Ramos (cell line): ENCODE data around the gene C1orf21.

Experiments used
- in situ Hi-C: fragments of 300-500 bp; cut with MboI; formaldehyde crosslinking; loops from one replicate; pipeline ENCODE4 v1.14.3; 2022; ENCODE audit warnings: low sequenced_read_pairs; ENCODE audit not compliant: unreplicated experiment

C1orf21 gene

DNA sequence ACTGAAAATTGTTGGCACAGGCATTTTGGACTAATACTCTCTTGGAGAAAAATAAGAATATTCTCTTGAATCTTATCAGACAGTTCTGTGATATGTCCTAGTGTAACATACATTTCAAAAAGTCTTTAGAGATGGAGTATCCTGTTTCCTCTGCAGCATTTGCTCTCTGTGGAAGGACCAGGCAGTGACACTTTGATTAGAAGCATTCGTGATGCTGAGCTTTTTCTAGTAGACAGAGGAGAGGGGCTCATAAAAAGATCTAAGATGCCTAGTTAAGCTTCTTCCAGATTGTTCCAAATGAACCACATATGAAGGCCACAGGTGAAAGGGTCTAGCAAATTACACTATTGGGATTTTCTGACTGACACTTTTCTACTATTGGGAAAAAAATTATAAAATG, 120.3 kb downstream of the C1orf21 start:
- in situ Hi-C loops: no loop called here

DNA sequence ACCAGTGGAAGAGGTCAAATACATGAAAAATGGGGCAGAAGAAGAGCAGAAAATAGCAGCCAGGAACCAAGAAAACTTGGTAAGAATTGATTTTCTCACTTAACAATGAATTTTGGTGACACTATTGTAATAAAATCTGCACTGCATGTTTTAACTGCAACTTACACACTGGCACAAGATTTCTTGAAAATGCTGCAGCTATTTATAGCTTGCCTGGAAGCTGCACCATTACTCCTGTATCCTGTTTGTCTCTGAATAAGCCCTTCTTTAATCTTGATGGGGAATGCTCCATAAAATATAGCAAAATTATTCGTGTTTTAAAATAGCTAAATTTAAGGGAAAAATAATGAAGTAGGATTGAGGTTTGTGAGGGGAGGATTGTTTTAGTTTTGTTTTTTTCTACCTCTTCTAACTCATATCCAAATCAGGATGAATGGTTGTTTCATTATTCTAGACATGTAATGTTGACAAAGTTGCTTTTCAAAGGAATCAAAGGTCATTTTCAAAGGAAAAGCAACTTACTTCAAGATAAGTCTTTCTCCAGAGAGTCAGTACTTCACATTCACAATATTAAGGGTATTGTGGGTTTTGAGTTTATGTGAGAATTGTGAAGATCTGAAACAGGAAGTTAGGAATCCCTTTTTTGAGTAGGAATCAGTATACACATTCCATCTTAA, 120.9 kb downstream of the C1orf21 start:
- in situ Hi-C loops: no loop called here

DNA sequence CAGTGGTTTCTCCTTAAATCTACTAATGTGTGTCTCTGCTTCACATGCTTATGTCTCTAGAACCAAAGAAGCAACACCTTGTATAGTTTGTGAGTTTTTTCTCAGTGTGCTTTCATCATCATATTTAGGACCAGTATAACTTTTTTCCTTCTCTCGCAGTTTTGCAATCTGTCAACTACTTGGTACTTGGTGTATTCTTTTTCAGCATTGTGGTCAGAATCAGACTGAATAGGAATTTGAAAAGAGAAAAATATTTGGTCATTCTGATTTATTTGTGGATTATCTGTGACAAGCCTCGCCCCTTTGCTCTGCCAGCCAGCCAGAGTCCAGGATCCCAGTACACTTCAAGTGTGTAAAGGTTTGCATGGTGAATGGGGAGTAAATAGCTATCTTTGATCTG, 122.3 kb downstream of the C1orf21 start:
- in situ Hi-C loops: no loop called here

DNA sequence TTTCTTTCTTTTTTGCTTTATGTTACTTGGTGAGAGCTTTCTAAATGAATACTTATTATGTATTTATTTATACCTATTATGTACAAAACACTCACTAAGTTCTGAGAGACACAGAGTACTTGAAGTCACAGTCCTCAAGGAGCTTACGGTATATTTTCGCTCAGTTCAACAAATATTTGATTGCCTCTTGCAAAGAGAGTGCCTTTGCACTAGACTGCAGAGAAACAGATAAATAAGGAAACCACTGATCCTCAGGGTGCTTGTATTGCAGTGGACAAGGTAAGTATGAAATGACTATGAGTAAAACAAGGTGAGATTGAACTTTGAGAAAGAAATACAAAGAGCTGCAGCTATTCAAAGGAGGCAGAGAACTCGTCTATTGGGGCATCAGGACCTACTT, 123.3 kb downstream of the C1orf21 start:
- in situ Hi-C loops: no loop called here

DNA sequence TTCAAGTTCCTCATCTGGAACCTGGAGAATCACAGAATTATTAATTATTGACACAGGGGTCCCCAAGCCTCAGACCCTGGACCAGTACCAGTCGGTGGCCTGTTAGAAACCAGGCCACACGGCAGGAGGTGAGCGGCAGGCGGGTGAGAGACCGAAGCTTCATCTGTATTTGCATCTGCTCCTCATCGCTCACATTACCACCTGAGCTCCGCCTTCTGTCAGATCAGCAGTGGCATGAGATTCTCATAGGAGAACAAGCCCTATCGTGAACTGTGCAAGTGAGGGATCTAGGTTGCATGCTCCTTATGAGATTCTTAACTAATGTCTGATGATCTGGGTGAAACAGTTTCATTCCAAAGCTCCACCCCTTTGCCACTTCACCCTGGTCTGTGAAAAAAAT, 125.9 kb downstream of the C1orf21 start:
- in situ Hi-C loops: no loop called here

DNA sequence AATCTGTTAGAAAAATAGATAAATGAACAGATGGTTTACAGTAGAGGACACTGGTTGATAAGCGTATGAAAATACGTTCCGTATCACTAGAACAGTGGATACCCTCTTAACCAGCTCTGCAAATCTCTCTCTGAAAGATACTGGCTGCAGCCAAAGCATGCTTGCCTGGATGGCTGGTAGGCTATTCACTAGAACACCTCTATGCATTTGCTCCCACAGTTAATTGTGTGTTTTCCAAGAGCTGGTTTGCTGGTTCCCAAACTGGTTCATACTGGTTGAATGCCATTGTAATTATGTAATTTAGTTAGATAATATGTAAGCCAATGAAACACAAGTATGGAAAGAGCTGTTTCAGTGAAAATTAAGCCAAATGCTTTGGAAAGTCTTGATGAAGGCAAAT, 126.6 kb downstream of the C1orf21 start:
- in situ Hi-C loops: no loop called here

DNA sequence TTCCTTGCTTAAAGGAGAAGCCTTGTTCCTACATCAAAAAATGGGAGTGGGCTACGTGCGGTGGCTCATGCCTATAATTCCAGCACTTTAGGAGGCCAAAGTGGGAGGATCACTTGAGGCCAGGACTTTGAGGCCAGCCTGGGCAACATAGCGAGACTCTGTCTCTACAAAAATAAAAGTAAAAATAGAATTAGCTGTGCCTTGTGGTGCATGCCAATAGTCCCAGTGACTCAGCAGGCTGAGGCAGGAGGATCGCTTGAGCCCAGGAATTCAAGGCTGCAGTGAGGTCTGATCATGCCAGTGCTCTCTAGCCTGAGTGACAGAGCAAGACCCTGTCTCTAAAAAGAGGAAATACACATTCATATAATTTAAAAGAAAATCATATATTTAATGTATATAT, 127.1 kb downstream of the C1orf21 start:
- in situ Hi-C loops: no loop called here

DNA sequence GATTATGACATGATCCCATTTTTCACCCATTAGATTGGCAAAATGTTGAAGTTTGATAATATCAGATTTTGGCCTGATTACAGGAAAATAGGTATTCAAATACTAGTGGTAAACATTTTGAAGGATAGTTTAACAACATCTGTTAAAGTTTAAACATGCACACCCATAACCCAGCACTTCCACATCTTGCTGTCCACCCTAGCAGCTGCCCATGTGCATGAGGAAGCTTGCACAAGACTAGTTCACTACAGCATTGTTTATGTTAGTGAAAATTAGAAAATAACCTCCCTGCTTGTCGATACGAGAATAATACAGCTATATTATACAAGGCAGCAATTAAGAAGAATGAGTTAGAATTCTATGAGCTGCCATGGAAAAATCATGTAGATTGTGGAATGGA, 127.6 kb downstream of the C1orf21 start:
- in situ Hi-C loops: no loop called here

DNA sequence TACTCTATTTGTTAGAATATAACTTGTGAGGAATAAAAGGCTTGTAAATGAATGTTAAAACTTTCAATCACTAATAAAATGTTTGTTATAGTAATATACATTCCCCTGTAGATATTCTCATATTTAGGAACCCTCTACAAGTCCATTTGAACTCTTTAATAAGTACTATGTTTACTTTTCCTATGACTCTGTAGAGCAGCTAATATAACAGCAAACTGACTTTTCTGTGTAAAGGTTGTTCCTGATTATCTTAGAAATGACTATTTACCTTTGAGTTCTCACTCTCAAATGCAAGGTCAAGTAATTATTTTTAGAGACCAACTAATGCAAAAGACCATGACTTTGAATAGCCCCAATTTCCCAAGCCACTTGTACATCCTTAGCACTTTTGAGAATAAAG, 130.3 kb downstream of the C1orf21 start:
- in situ Hi-C loops: no loop called here

DNA sequence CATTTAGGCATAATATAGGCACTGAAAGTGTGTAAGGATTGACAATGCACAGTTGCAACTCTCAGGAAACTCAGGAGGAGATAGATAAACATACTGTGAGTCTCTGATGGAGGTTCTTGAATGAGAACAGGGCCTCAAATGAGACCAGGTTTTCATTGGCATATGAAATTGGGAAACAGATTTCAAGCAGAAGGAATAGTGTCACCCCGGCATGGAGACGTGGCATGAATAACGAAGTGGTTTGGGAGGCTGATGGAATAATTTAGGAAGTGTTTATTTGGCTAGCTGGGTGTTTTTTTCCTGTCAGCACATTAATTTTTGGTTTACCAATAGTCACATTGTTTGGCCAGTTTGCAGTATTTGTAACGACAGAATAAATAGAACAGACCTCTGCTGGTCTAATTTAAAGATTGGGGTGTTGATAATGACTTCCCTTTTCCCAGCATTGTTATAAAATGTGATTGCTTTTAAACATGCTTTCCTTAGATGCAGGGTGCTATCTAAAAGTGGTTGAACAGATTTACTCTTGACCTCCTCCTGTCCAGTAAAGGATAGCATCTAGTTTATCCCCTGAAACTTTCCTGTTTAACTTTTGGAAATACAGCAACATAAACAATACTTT, 132.0 kb downstream of the C1orf21 start:
- in situ Hi-C loops: no loop called here

DNA sequence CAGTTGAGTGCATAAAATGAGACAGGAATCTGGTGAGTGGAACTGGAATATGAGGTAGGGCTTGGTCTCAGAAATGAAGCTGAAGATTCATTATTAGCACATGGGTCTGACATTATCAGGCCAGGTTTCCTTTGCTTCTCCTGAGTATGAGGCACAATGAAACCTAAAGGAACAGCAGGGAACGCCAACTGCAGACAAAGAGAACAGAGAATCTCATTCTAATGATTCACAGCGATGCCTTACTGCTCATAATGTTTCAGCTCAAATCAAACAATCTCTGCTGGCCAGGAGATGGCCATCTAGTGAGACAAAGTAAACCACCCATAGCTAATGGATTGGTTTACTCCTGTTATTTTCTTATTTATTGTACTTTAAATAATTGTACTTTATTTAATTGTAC, 133.5 kb downstream of the C1orf21 start:
- in situ Hi-C loops: no loop called here

DNA sequence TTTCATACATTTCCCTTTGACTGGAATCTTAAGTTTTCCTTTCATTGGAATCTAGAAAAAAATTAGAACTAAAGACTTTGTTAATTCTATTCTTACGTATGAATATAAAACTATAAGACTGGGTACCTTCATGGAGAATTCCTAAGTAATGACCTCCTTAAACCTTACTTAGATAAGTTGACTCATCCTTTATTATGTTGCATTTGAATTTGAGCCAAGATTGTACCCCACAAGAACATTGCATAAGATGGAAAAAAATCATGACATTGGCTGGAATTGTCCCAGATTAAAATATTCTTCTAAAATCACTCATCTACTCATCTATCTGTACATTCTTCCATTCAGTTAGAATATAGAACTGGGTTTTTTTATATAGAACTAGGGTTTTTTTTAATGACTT, 137.4 kb downstream of the C1orf21 start:
- in situ Hi-C loops: no loop called here

DNA sequence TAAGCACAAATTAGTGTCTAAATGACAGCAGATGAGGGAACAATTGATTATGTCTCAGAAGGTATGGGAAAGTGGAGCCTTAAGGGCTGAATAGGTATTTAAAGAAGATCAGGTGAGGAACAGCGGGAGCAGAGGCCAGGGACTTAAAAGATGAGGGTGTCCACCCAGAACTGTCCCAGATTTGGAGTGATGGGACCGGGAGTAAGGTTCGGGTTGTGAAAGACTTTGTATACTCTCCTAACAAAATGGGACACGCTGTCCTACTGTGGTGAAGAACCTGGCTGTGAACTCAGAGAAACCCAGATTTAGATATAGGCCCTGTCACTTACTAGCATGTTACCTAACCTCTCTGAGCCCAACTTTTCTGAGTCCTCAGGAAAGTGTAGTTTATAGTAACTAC, 140.6 kb downstream of the C1orf21 start:
- in situ Hi-C loops: no loop called here

DNA sequence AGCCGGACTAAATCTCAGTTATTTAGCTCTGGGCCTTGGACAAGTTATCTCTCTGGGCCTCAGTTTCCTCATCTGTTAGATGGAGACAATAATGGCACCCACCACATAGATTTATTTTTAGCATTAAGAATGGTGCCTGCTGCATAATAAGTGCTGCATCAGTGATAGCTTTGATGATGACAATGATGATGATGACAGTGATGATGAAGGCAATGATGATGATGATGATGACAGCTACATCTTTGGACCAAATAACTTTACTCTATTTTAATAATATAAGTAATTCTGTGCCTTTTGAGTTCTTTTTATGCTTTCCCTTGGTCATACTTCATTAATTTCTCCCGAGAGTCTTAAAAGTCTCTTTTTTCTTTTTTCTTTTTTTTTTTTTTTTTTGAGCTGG, 143.4 kb downstream of the C1orf21 start:
- in situ Hi-C loops: no loop called here

DNA sequence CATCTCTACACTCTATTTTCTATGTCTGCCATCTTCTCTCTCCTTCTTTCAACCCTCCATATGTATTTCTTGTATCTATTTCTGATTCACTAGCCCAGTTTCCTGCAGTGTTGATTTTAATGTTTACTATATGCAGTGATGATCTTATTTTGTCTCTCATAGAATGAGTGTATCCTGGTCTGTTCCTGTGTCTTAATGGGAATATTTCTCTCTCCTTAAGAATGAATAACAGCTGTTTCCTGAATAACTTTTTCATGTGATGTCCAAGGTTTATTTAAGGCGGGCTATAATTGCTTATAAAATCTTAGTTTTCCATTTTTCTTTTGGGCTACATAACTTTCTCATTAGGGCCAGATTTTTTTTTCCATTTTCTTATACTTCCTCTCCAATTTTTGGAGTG, 144.5 kb downstream of the C1orf21 start:
- in situ Hi-C loops: no loop called here

DNA sequence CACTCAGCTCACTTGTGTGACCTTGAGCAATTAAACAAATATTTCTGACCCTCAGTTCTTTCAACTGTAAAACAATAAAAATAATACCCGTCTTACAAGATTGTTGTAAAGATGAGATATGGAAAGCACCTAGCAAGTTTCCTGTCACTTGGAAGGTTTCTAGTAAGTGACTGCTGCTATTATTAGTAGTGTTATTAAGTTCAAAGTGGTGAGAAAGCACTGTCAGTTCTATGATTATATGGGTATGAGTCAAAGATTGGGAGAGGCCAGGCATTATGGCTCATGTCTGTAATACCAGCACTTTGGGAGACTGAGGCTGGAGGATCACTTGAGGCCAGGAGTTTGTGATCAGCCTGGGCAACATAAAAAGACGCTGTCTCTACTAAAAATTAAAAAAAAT, 145.4 kb downstream of the C1orf21 start:
- in situ Hi-C loops: no loop called here

DNA sequence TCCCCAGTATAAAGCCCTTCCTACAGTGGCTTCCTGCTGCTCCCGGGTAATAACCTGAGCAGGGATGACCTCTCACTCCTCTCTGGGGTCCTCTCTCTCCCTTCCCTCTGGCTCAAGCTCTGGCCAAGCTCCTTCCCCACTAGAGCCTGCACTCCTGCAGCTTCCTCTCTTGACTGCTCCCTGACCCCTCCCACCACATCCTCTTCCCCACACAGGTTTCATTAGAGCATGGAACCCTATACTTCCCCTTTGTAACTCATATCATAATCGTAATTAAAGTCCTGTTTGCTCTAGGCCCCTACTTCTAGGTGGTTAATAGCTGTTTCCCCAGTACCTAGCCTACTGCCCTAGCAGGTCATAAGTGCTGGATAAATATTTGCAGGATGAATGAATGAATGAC, 146.2 kb downstream of the C1orf21 start:
- in situ Hi-C loops: no loop called here

DNA sequence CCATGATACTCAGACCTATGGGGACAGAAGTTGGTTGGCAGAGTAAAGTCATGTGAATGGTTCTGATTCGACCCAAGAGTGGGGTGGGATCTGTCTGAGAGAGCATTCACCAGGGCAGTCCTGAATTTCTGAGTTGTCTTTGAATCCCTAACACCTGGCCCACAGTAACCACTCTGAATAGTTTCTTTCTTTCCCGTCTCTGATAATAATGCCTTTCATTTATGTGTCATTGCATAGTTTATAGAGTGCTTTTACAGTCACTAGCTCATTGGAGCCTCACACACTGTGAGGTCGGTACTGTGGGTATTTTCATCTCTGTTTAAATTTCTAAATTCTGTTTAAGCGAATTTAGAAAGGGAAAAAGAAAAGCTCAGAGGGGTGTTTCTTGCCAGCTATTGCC, 147.1 kb downstream of the C1orf21 start:
- in situ Hi-C loops: no loop called here

DNA sequence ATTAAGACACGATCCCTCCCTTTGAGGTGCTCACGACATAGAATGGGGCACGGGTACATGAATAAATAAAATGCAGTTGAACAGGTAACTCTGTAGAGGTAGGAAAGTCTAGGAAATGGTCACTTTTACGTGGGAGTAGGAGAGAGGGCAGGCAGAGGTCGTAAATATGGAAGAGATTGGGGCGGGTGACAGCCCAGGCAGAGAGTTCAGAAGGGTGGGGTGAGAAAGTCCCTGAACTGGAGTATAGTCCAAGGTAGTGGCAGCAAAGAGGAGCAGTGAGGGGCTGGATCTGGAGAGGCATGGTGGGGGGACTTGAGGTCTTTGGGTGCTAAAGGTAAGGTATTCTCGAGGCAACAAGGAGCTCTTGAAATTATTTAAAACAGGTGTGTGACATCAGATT, 147.9 kb downstream of the C1orf21 start:
- in situ Hi-C loops: no loop called here

DNA sequence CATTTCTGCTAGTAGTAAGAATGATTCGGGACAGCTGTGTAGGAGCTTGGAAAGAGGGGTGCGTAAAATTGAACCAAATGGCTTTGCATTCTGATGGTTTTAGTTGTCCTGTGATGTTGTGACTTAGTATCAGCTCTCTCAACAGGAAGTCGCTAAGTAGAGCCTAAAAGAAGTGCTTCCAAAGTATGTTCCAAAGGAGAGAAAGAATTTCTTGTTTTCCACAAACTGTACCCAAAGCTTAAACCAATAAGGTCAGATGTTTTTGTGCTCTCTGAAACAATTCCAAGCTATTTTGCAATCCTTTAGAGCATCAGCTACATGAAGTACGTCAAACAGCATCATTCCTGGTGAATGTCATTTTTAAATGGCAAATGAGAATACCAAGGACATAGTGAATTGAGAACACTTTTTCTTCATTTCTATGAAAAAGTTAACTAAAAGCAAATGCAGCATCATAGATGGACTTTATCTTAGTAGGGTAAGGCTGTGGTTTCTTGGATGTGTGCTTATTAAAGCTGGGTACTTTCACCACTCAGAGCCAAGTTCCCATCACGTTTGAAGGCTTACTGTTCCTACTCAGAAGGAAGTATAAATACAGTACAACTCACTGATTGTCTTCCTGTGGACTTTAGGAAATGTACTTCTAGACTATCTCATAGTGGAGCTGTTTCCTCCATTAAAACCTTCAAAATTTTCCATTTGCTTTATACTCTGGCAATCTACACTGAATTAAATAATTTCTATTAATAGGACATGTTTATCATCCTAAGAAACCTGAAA, 148.6 kb downstream of the C1orf21 start:
- in situ Hi-C loops: no loop called here

DNA sequence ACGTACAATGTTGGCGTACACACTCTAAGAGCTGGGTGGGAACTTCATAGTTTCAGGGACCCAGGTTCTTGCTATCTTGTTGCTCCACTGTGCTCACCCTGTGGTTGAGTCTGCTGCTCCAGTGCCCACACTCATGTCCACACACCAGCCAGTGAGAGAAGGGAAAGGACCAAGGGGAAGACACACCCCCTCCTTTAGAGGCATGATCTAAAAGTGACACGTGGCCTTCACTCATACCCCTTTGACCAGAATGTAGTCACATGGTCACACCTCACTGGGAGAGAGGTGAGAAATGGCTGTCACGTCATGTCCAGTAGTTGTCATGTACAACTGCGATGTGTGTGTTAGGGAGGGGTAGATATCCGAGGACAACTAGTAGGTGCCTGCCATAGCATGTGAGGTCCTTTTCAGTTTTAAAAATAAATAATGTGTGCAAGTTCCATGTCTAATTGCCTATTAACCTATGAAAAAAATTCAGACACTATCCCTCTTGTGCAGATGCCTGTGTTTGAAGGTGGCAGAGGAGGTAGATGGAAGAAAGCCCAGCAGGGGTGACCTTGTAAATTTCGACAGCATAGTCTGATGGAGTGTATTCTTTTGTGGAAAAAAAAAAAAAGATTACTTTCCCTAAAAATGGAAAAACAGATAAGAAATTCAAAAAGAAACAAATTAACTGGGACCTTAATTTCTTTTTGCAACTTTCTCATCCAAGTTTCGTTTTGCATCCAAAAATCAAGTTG, 149.6 kb downstream of the C1orf21 start:
- in situ Hi-C loops: no loop called here
